Mononuclear cell (primary cell): ENCODE data around the gene DGKI. TPM values are rescaled to one million over a fixed set of nuclear protein-coding genes. Genes with fewer than 3 reads are reported as not detected.

Experiments
- H3K27me3 ChIP-seq: 2 replicates; pipeline ENCODE4 v1.6.0; 2011; ENCODE audit warnings: low read length, control low read depth; ENCODE audit not compliant: insufficient read depth
- H3K4me1 ChIP-seq: 2 replicates; pipeline ENCODE4 v1.5.1; 2011; ENCODE audit warnings: mild to moderate bottlenecking, low read length, control low read depth; ENCODE audit not compliant: insufficient read depth
- H3K4me3 ChIP-seq: 2 replicates; pipeline ENCODE4 v1.5.1; 2011; ENCODE audit warnings: mild to moderate bottlenecking, low read length, moderate library complexity
- H3K9me3 ChIP-seq: 2 replicates; pipeline ENCODE4 v1.5.1; 2011; ENCODE audit warnings: low read depth, mild to moderate bottlenecking, control low read depth, low read length
- total RNA-seq: library from RNA; depleted of rRNA; stranded (reverse); fragments of >200 nt; gene quantifications from one replicate; pipeline ENCODE4 v1.2.3, GENCODE V29; 2012

Gene DGKI
- total RNA-seq, 1 donor: 0.21 TPM

GRCh38 chr7:137755846-137756651 lies 90.7 kb downstream of the DGKI start:
- Histone ChIP-seq H3K27me3 (no peaks in the 10 kb centered on the region), H3K4me1 (peaks cover 32% of the 10 kb centered on the region), H3K9me3 (no peaks in the 10 kb centered on the region), H3K4me3 (no peak overlapping the region)

GRCh38 chr7:137755427-137755826 lies 91.3 kb downstream of the DGKI start:
- peaks cover 32% of the 10 kb centered on the region for H3K4me1 ChIP-seq
- H3K4me3 ChIP-seq: no peak overlapping the region
- no peaks in the 10 kb centered on the region for H3K9me3 ChIP-seq
- no peaks in the 10 kb centered on the region for H3K27me3 ChIP-seq

GRCh38 chr7:137753948-137754851 lies 92.6 kb downstream of the DGKI start:
- Histone ChIP-seq H3K9me3 (no peaks in the 10 kb centered on the region), H3K4me1 (peaks cover 32% of the 10 kb centered on the region), H3K27me3 (no peaks in the 10 kb centered on the region), H3K4me3 (no peak overlapping the region)

GRCh38 chr7:137753575-137753947 lies 93.2 kb downstream of the DGKI start:
- Histone ChIP-seq H3K4me3 (no peak overlapping the region), H3K9me3 (no peaks in the 10 kb centered on the region)

GRCh38 chr7:137753067-137753466 lies 93.7 kb downstream of the DGKI start:
- Histone ChIP-seq H3K27me3 (no peaks in the 10 kb centered on the region), H3K9me3 (no peaks in the 10 kb centered on the region), H3K4me1 (peaks cover 32% of the 10 kb centered on the region), H3K4me3 (no peak overlapping the region)

More at GRCh38 chr7:137753575-137753947, 93.2 kb downstream of the DGKI start:
- H3K4me1 ChIP-seq: peaks cover 32% of the 10 kb centered on the region
- H3K27me3 ChIP-seq: no peaks in the 10 kb centered on the region

GRCh38 chr7:137751361-137752009 lies 95.3 kb downstream of the DGKI start:
- Histone ChIP-seq H3K27me3 (no peaks in the 10 kb centered on the region), H3K9me3 (no peaks in the 10 kb centered on the region), H3K4me1 (peaks cover 25% of the 10 kb centered on the region), H3K4me3 (no peak overlapping the region)

GRCh38 chr7:137747359-137748031 lies 99.3 kb downstream of the DGKI start:
- Histone ChIP-seq H3K27me3 (no peaks in the 10 kb centered on the region), H3K9me3 (no peaks in the 10 kb centered on the region), H3K4me3 (no peak overlapping the region), H3K4me1 (no peaks in the 10 kb centered on the region)

GRCh38 chr7:137743021-137743420 lies 103.8 kb downstream of the DGKI start:
- no peaks in the 10 kb centered on the region for H3K9me3 ChIP-seq
- H3K4me3 ChIP-seq: no peak overlapping the region
- H3K27me3 ChIP-seq: no peaks in the 10 kb centered on the region
- no peaks in the 10 kb centered on the region for H3K4me1 ChIP-seq

GRCh38 chr7:137742051-137742450 lies 104.7 kb downstream of the DGKI start:
- Histone ChIP-seq H3K4me1 (no peaks in the 10 kb centered on the region), H3K27me3 (no peaks in the 10 kb centered on the region), H3K9me3 (no peaks in the 10 kb centered on the region), H3K4me3 (no peak overlapping the region)

GRCh38 chr7:137741443-137741842 lies 105.3 kb downstream of the DGKI start:
- H3K4me3 ChIP-seq: no peak overlapping the region
- no peaks in the 10 kb centered on the region for H3K9me3 ChIP-seq
- H3K4me1 ChIP-seq: no peaks in the 10 kb centered on the region
- H3K27me3 ChIP-seq: no peaks in the 10 kb centered on the region

GRCh38 chr7:137734221-137734620 lies 112.6 kb downstream of the DGKI start:
- no peaks in the 10 kb centered on the region for H3K4me1 ChIP-seq
- H3K9me3 ChIP-seq: no peaks in the 10 kb centered on the region
- no peaks in the 10 kb centered on the region for H3K27me3 ChIP-seq
- no peak overlapping the region for H3K4me3 ChIP-seq

- Histone ChIP-seq H3K27me3 (no peaks in the 10 kb centered on the region), H3K4me3 (no peak overlapping the region), H3K9me3 (no peaks in the 10 kb centered on the region), H3K4me1 (no peaks in the 10 kb centered on the region)
Observed at GRCh38 chr7:137732168-137732567, 114.6 kb downstream of the DGKI start.

GRCh38 chr7:137731436-137731835 lies 115.3 kb downstream of the DGKI start:
- Histone ChIP-seq H3K9me3 (no peaks in the 10 kb centered on the region), H3K4me3 (no peak overlapping the region), H3K4me1 (no peaks in the 10 kb centered on the region), H3K27me3 (no peaks in the 10 kb centered on the region)

- no peaks in the 10 kb centered on the region for H3K9me3 ChIP-seq
- H3K27me3 ChIP-seq: no peaks in the 10 kb centered on the region
- H3K4me3 ChIP-seq: no peak overlapping the region
- H3K4me1 ChIP-seq: no peaks in the 10 kb centered on the region
Observed at GRCh38 chr7:137728426-137728825, 118.3 kb downstream of the DGKI start.
